Motor neuron (in vitro differentiated cells): Measurements from ENCODE around the gene SMPD2. TPM values are rescaled to one million over a fixed set of nuclear protein-coding genes. Genes with fewer than 3 reads are reported as not detected.
A peak's percentile ranks its signal among the peaks of the same experiment; 100 is the strongest.

Experiments
- ATAC-seq, 8 experiments: fragments of 200-7000 bp; cut with Tn5 transposase; replicated peaks in 6 of 8; 2 replicates each; pipeline ENCODE4 v1.8.0; 2021; ENCODE audit warnings: mild to moderate bottlenecking in 8 of 8, moderate library complexity in 8 of 8
- H3K27ac ChIP-seq, 2 donors: fragments of 250-450 bp; sonication (Bioruptor Pico); 2 replicates each; pipeline ENCODE4 v1.9.0; 2021; ENCODE audit warnings: antibody characterized with exemption in 2 of 2, mild to moderate bottlenecking in 2 of 2, moderate library complexity in 1 of 2
- H3K4me1 ChIP-seq, 2 donors: fragments of 250-450 bp; sonication (Bioruptor Pico); replicated peaks in 1 of 2; 2 replicates each; pipeline ENCODE4 v1.6.1; 2021; ENCODE audit warnings: antibody characterized with exemption in 2 of 2, mild to moderate bottlenecking in 2 of 2, moderate library complexity in 1 of 2
- H3K4me3 ChIP-seq, 5 donors: fragments of 250-450 bp; sonication (Bioruptor Pico); 2 replicates each; pipeline ENCODE4 v1.9.0; 2021; ENCODE audit warnings: antibody characterized with exemption in 5 of 5, mild to moderate bottlenecking in 5 of 5, moderate library complexity in 4 of 5
- WGBS, 10 experiments: fragments of 450-650 bp; shearing (Covaris generic); methylation state at CpG; one replicate each; pipeline ENCODE4 v1.0.0; 2022; 5-methylcytosine and 5-hydroxymethylcytosine counted together
- in situ Hi-C, 9 experiments: fragments of 400-800 bp; cut with MboI; loops; one replicate each; pipeline ENCODE4 v1.15.0; 2021; ENCODE audit warnings: low sequenced_read_pairs in 9 of 9, low pct_unique_long_range_greater_than_20kb in 2 of 9; ENCODE audit not compliant: unreplicated experiment in 9 of 9
- total RNA-seq, 8 experiments: library from RNA; unstranded; fragments of 300-600 nt; gene quantifications; 2 replicates each; pipeline versions ENCODE4 v1.2.3 to v1.2.4, GENCODE V29; 2022

Gene SMPD2, protein sequence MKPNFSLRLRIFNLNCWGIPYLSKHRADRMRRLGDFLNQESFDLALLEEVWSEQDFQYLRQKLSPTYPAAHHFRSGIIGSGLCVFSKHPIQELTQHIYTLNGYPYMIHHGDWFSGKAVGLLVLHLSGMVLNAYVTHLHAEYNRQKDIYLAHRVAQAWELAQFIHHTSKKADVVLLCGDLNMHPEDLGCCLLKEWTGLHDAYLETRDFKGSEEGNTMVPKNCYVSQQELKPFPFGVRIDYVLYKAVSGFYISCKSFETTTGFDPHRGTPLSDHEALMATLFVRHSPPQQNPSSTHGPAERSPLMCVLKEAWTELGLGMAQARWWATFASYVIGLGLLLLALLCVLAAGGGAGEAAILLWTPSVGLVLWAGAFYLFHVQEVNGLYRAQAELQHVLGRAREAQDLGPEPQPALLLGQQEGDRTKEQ
- 10 to 100 TPM in 4 of 8 experiments, 1 to 10 TPM in 4; 2.4 to 13.5 (median 7.8) TPM for total RNA-seq

DNA sequence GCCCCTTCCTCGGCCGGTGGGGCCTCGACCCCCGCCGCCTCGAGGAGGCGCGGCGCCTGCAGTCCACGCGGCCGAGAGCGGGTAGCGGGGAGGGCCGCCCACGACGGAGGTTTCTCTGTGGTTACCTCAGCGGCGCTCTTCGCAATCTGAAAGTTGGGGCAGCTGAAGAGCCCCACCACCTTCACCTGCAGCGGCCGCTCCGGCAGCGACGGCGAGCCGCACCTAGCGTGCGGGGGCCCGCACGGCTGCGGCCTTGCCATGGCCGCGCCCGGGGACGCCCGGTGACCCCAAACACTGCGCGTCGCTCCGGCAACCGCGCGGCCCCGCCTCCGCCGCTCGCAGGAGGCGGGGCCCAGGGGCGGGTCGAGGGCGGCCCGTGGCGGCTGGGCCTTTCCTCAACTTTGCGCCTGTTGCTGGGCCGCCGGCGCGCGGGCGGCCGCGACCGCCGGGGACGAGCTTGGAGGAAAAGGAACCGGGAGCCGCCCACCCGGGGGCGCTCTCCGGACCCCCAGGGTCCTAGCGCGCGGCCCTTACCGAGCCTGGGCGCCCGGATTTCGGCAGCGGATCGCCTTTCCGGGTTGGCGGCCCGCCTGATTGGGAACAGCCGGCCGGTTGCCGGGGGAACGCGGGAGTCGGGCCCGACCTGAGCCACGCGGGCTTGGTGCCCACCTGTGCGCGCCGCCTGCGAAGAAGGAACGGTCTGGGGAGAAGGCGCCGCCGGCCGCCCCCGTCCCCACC, at the start of gene SMPD2, which contains the start of gene PPIL6:
SMPD2 (plus strand) TSS at position 394 of the 738 bp plus-strand sequence. CDS start 398 bp downstream, outside the sequence.
PPIL6 (minus strand) TSS at position 298 of the 738 bp plus-strand sequence; CDS start at position 260, 38 bp downstream.
- Histone ChIP-seq H3K4me3 (peak within 1 kb of the TSS; percentile 45 to 78 (median 70)), H3K27ac (peak within 1 kb of the TSS; percentile 32 to 75), H3K4me1 (peaks cover 7 to 13% of the 10 kb centered on the region in 2 donors)
- WGBS, 10 experiments = 0 to 1% (median 0%) methylated on average over 4 to 40 of the region's 102 CpGs; no CpG with 5 or more reads in 5 of the 10 experiments
- in situ Hi-C loops = no loop called here
- peak; percentile 81 to 91 (median 89) for ATAC-seq

DNA sequence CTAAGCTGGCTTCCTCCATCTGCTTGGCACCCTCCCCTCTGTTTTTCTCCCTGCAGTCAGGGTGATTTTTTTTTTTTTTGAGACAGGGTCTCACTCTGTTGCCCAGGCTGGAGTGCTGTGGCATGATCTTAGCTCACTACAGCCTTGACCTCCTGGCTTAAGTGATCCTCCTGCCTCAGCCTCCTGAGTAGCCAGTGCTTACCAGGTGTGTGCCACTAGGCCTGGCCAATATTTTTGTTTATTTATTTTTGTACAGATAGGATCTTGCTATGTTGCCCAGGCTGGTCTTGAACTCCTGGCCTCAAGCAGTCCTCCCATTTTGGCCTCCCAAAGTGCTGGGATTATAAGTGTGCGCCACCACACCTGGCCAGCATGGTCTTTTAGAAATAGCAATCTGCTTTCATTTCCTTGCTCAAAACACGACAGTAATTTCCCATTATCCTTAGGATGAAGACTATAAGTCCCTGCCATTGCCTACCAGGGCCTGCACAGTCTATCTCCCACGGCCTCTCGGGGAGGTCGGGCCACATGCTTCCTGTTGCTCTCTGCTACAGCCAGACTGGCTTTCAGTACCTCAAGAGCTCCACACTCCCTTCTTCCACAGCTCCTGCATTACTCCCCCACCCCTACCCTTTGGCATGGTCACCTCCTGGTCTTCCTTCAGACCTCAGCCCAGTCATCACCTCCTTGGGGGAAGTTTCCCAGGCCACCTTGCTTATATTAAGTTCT, 47.2 kb upstream of the SMPD2 start:
- in situ Hi-C loops = loop anchor here in 4 of 9 experiments (25.0 kb wide), 1 partner anchor 206 kb away; no protein-coding TSS in a partner anchor
- ATAC-seq = no peak
- Histone ChIP-seq H3K4me3 (no peak overlapping the region), H3K27ac (no peak overlapping the region), H3K4me1 (peaks cover 0 to 9% of the 10 kb centered on the region in 2 donors)
- 33 to 96% (median 80%) methylated on average over 1 to 4 of the region's 5 CpGs; no CpG with 5 or more reads in 4 of the 10 experiments for WGBS, 10 experiments

DNA sequence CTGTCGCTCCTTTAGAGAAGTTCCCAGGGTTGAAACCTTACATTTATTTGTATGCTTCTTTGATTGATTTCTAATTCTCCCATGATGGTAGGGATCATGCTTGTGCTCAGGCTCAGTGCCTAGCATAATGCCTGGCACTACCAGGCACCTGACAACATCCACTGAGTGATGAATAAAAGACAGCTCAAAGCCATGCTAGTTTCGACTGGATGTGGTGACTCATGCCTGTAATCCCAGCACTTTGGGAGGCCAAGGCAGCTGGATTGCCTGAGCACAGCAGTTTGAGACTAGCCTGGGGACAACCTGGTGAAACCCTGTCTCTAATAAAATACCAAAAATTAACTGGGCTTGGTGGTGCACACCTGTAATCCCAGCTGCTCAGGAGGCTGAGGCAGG, 46.6 kb upstream of the SMPD2 start:
- Histone ChIP-seq H3K27ac (no peak overlapping the region), H3K4me3 (no peak overlapping the region), H3K4me1 (peaks cover 0 to 9% of the 10 kb centered on the region in 2 donors)
- 0 to 100% (median 83%) methylated on average over 1 to 2 of the region's 2 CpGs; no CpG with 5 or more reads in 3 of the 10 experiments for WGBS, 10 experiments
- in situ Hi-C loops = loop anchor here in 4 of 9 experiments (25.0 kb wide), 1 partner anchor 207 kb away; no protein-coding TSS in a partner anchor
- ATAC-seq = peak in 6 of 8 experiments; percentile 17 to 71 (median 42)

DNA sequence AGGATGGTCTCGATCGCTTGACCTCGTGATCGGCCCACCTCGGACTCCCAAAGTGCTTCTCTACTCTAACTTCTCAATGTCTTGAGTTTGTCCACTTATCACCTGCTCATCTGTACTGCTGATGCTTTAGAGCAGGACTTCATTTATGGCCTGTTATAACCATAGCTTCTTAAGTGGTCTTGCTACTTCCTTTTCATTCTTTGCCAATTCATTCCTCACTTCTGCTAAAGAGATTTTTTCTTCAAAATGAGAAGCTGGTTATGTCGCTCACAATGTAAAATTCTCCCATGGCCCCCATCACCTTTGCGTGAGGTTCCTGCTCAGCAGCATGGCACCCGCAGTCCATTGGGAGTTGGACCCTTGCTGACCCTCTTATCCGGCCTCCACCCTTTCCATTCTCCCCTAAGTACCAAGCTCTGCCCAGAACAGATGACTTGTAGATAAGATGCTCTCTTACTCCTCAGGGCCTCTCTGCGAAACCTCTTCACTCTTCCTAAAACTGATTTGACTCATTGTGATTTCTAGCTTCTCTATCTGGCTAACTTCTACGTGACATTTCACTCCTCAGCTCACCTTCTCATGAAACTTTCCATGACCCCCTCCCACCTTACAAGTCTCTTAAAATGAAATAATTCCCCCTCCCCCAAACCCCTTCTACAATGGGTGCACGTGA, 44.3 kb upstream of the SMPD2 start:
- Histone ChIP-seq H3K4me1 (no peaks in the 10 kb centered on the region), H3K4me3 (no peak overlapping the region), H3K27ac (no peak overlapping the region)
- no peak for ATAC-seq
- in situ Hi-C loops = loop anchor here in 4 of 9 experiments (25.0 kb wide), 1 partner anchor 209 kb away; no protein-coding TSS in a partner anchor
- 80 to 100% (median 97%) methylated on average over 1 to 12 of the region's 12 CpGs; no CpG with 5 or more reads in 2 of the 10 experiments for WGBS, 10 experiments

DNA sequence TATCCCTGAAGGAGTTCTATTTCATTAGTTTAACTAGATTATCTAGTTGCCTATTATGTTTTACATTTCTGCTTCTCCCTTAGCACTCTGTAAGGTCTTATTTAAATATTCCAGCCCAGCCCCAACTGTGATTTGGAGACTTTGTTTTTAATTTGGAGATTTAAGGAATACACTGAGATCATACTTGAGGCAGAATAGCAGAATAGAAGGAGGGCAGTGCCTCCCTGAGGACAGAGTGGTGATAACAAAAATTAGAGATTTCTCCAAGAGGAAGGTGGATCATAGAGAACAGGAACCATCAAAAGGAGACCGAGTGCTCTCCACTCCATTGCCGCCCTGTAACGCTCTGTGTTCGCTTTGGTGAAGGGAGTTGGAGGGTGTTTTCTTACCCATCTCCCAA, 43.5 kb upstream of the SMPD2 start:
- Histone ChIP-seq H3K4me3 (no peak overlapping the region), H3K27ac (no peak overlapping the region), H3K4me1 (no peaks in the 10 kb centered on the region)
- ATAC-seq = peak in 3 of 8 experiments; percentile 77 to 98 (median 96)
- 24 to 100% (median 93%) methylated on average over 1 to 4 of the region's 4 CpGs; no CpG with 5 or more reads in 3 of the 10 experiments for WGBS, 10 experiments
- in situ Hi-C loops = loop anchor here in 4 of 9 experiments (25.0 kb wide), 1 partner anchor 210 kb away; no protein-coding TSS in a partner anchor

DNA sequence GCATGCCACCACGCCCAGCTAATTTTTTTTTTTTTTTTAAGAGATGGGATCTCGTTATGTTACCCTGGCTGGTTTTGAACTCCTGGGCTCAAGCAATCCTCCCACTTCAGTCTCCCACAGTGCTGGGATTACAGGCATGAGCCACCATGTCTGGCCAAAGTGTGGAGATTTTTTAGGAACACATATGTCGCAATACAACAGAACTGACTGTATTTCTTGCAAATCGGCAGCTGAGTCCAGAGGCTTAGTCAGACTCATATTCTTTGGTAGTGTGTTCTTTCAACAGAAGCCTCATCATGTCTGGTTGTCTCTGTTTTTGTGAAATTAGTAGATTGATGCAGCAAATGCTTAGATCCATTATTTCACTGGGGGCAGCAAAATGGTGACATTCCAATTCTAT, 34.3 kb upstream of the SMPD2 start:
- in situ Hi-C loops = loop anchor here in 3 of 9 experiments (25.0 kb wide), 2 partner anchors 219 to 869 kb away; no protein-coding TSS in a partner anchor
- Histone ChIP-seq H3K27ac (no peak overlapping the region), H3K4me3 (no peak overlapping the region), H3K4me1 (no peaks in the 10 kb centered on the region)
- WGBS, 10 experiments = 40 to 98% (median 79%) methylated on average over 1 to 4 of the region's 4 CpGs; no CpG with 5 or more reads in 1 of the 10 experiments
- peak in 2 of 8 experiments; percentile 52 to 81 for ATAC-seq

DNA sequence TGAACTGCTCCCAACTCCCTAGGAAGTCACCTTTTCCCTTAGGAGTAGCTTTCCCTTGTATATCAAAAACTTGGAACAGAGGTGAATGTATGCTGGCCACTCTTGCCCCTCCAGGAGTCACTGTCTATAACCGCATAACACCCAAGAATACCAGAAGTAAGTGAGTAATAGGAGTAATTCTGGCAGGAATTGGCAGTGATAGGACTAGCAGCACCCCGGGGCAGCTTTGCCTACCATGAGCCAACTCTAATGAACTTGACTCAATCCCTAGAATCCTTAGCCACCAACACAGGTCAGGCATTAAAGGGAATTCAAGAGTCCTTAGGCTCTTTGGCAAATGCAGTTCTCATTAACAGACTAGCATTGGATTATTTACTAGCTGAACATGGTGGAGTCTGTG, 29.5 kb upstream of the SMPD2 start:
- no peak overlapping the region for H3K4me3 ChIP-seq
- ATAC-seq = no peak
- no peak overlapping the region for H3K27ac ChIP-seq
- H3K4me1 ChIP-seq = no peaks in the 10 kb centered on the region
- 60 to 100% (median 79%) methylated on average over 1 to 2 of the region's 2 CpGs; no CpG with 5 or more reads in 5 of the 10 experiments for WGBS, 10 experiments
- in situ Hi-C loops = loop anchor here in 3 of 9 experiments (25.0 kb wide), 2 partner anchors 224 to 874 kb away; no protein-coding TSS in a partner anchor

DNA sequence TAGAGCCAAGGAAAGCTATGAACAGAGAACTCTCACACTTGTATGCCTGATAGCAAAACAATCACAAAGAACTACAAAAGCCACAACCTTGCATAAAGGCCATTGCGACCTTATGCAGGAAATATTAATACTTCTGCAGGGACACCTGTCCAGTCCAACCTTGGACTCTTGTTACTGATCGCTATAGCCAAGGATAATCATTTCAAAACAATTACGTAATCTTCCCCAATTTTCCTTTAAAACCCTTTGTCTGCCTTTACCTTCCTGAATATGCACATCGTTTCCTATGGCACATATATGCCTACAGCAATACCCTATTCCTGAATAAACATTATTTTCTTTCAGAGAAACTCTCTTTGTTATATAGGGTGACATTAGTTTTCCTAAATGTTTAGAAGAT, 22.9 kb upstream of the SMPD2 start:
- no peak for ATAC-seq
- H3K4me3 ChIP-seq = no peak overlapping the region
- in situ Hi-C loops = loop anchor here in 3 of 9 experiments (25.0 kb wide), 2 partner anchors 230 to 880 kb away; no protein-coding TSS in a partner anchor
- 58 to 100% (median 86%) methylated on average over 1 to 4 of the region's 4 CpGs for WGBS, 10 experiments
- H3K4me1 ChIP-seq = no peaks in the 10 kb centered on the region
- H3K27ac ChIP-seq = no peak overlapping the region

DNA sequence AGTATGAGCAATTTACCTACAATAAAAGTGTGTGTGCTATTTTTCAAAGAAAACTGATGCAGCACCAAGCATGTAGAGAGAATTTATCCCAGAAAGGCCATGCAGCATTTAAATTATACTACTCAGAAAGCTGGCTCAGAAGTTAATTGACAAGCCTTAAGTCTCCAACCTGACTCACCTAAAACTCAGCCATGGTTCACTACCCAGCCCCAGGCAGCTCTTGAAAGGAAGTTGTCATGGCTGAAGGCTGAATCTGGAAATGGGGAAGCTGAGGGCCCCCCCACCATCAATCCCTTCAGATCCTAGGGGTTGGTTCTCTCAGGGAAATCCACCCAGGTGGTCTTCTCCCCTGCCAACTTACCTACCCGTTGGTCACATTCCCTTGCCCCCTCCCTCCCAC, 19.8 kb upstream of the SMPD2 start:
- in situ Hi-C loops = loop anchor here in 3 of 9 experiments (25.0 kb wide), 2 partner anchors 233 to 883 kb away; no protein-coding TSS in a partner anchor
- no peak overlapping the region for H3K27ac ChIP-seq
- H3K4me1 ChIP-seq = no peaks in the 10 kb centered on the region
- no peak overlapping the region for H3K4me3 ChIP-seq
- no peak for ATAC-seq
- 0 to 75% (median 60%) methylated on average over 1 of the region's 1 CpG; no CpG with 5 or more reads in 5 of the 10 experiments for WGBS, 10 experiments

DNA sequence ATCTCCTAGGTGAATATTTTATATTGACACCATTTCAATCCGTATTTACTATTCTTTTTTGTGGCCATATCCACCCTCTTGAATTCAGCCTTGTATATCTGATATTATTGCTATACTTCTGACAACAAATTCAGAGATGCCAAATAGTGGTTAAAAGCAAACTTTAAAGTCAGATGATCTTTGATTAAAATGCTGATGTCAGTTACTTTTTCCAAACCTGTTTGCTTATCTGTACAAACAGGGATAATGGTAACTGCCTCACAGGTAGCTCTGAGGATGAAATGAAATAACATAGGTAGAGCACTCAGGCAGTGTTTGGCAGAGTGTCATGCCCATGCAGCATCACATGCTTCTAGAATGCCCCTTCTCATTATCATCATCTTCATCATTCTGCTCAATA, 19.3 kb upstream of the SMPD2 start:
- 83 to 100% (median 100%) methylated on average over 1 of the region's 1 CpG; no CpG with 5 or more reads in 2 of the 10 experiments for WGBS, 10 experiments
- in situ Hi-C loops = loop anchor here in 3 of 9 experiments (25.0 kb wide), 2 partner anchors 234 to 884 kb away; no protein-coding TSS in a partner anchor
- no peak for ATAC-seq

DNA sequence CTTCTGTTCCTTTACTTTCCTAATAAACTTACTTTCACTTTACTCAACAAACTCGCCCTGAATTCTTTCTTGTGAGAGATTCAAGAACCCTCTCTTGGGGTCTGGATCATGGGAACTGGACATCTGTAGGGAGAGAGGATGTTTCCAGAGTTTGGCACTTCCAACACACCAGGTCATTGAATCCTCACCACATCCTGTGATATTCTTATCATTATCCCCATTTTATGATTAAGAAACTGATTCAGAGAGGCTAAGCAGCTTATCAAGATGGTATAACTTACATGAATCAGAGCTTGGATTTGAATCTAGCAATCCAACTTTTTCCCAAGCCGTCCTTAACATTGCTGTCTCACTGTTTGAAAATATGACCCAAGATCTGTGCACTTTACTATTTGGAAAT, 15.6 kb upstream of the SMPD2 start:
- Histone ChIP-seq H3K27ac (no peak overlapping the region), H3K4me1 (no peaks in the 10 kb centered on the region), H3K4me3 (no peak overlapping the region)
- in situ Hi-C loops = loop anchor here in 3 of 9 experiments (25.0 kb wide), 2 partner anchors 238 to 888 kb away; no protein-coding TSS in a partner anchor
- ATAC-seq = no peak
- WGBS, 10 experiments = 67 to 100% (median 100%) methylated on average over 1 to 2 of the region's 2 CpGs; no CpG with 5 or more reads in 4 of the 10 experiments

More for the DNA sequence above, 19.3 kb upstream of the SMPD2 start:
- Histone ChIP-seq H3K4me1 (no peaks in the 10 kb centered on the region), H3K4me3 (no peak overlapping the region), H3K27ac (no peak overlapping the region)
